HG02678 (cell line): ENCODE data around the gene ZFP62.
A peak's percentile ranks its signal among the peaks of the same experiment; 100 is the strongest.

Source experiments
- ATAC-seq: cut with Tn5 transposase; IDR thresholded peaks from one replicate; pipeline ENCODE4 v1.9.1; 2021; ENCODE audit warnings: mild to moderate bottlenecking, moderate library complexity; ENCODE audit not compliant: unreplicated experiment

The ZFP62 gene

GRCh38 chr5:180813420-180813819 lies 47.7 kb downstream of the ZFP62 start:
- no peak for ATAC-seq

GRCh38 chr5:180811623-180812124 lies 49.4 kb downstream of the ZFP62 start:
- ATAC-seq = no peak

GRCh38 chr5:180810959-180811622 lies 50.0 kb downstream of the ZFP62 start:
- ATAC-seq = no peak

- ATAC-seq = peak; percentile 67
These were observed 50.7 kb downstream of the ZFP62 start for GRCh38 chr5:180810210-180810958.

- ATAC-seq = peak; percentile 59
These were observed 51.5 kb downstream of the ZFP62 start for GRCh38 chr5:180809403-180810209.

GRCh38 chr5:180808461-180809000 lies 52.5 kb downstream of the ZFP62 start:
- no peak for ATAC-seq

GRCh38 chr5:180807654-180808414 lies 53.2 kb downstream of the ZFP62 start:
- ATAC-seq = no peak

- ATAC-seq = no peak
These were observed 54.0 kb downstream of the ZFP62 start for GRCh38 chr5:180807046-180807445.

GRCh38 chr5:180806351-180807011 lies 54.6 kb downstream of the ZFP62 start:
- no peak for ATAC-seq

GRCh38 chr5:180804129-180804618 lies 56.9 kb downstream of the ZFP62 start:
- no peak for ATAC-seq

GRCh38 chr5:180803181-180804128 lies 57.6 kb downstream of the ZFP62 start:
- ATAC-seq = peak; percentile 66

GRCh38 chr5:180802325-180803180 lies 58.5 kb downstream of the ZFP62 start, which contains the start of gene MGAT1:
TSS of gene MGAT1 (minus strand) at chr5:180802806. CDS start at chr5:180792971, 9,835 bp downstream.
- ATAC-seq = peak; percentile 49

GRCh38 chr5:180801596-180802324 lies 59.3 kb downstream of the ZFP62 start:
- ATAC-seq = no peak

GRCh38 chr5:180799902-180800801 lies 60.9 kb downstream of the ZFP62 start:
- no peak for ATAC-seq

GRCh38 chr5:180799194-180799593 lies 61.9 kb downstream of the ZFP62 start:
- ATAC-seq = no peak

- no peak for ATAC-seq
These were observed 62.9 kb downstream of the ZFP62 start for GRCh38 chr5:180798193-180798592.
